NOMO-1 (cell line): ENCODE data around the gene SEMA4G.

Source experiments
- DNase-seq, 2 experiments: peaks; one replicate each; lab custom pipeline; 2025; ENCODE audit not compliant: unreplicated experiment in 2 of 2; lab: John Stamatoyannopoulos, UW

The SEMA4G gene

GRCh38 chr10:100969187-100970075 is at the start of gene SEMA4G:
Gene SEMA4G, plus strand, starts transcription at chr10:100969504. Its CDS starts 3,409 bp downstream, at chr10:100972913.
- DNase-seq, result peak; percentile 15 to 28

GRCh38 chr10:100923580-100923979 is 45.7 kb upstream of the SEMA4G start:
- DNase-seq, result no peak

GRCh38 chr10:100927266-100927665 is 42.0 kb upstream of the SEMA4G start:
- no peak for DNase-seq

GRCh38 chr10:100928039-100928438 is 41.3 kb upstream of the SEMA4G start:
- no peak for DNase-seq

- DNase-seq, result no peak
Observed at GRCh38 chr10:100930368-100930767, 38.9 kb upstream of the SEMA4G start.

GRCh38 chr10:100934084-100934659 is 35.1 kb upstream of the SEMA4G start:
- no peak for DNase-seq

- DNase-seq, result no peak
Observed at GRCh38 chr10:100939763-100940344, 29.4 kb upstream of the SEMA4G start.

- no peak for DNase-seq
Observed at GRCh38 chr10:100942229-100942628, 27.1 kb upstream of the SEMA4G start.

GRCh38 chr10:100943508-100943907 is 25.8 kb upstream of the SEMA4G start:
- DNase-seq, result no peak

- DNase-seq, result no peak
Observed at GRCh38 chr10:100945754-100946153, 23.6 kb upstream of the SEMA4G start.

GRCh38 chr10:100948916-100949315 is 20.4 kb upstream of the SEMA4G start:
- DNase-seq, result no peak

GRCh38 chr10:100960251-100960650 is 9.1 kb upstream of the SEMA4G start:
- DNase-seq, result no peak

GRCh38 chr10:100962351-100963080 is 6.8 kb upstream of the SEMA4G start:
- no peak for DNase-seq

- DNase-seq, result no peak
Observed at GRCh38 chr10:100963826-100964225, 5.5 kb upstream of the SEMA4G start.

GRCh38 chr10:100965820-100966219 is 3.5 kb upstream of the SEMA4G start:
- no peak for DNase-seq

- no peak for DNase-seq
Observed at GRCh38 chr10:100966887-100967286, 2.4 kb upstream of the SEMA4G start.

GRCh38 chr10:100967332-100967731 is 2.0 kb upstream of the SEMA4G start:
- no peak for DNase-seq

GRCh38 chr10:100968062-100968736 is 1.1 kb upstream of the SEMA4G start:
- no peak for DNase-seq

- DNase-seq, result no peak
Observed at GRCh38 chr10:100968863-100969186, 479 bp upstream of the SEMA4G start.

GRCh38 chr10:100970076-100970913 is 991 bp downstream of the SEMA4G start:
- no peak for DNase-seq
